Measurements from ENCODE around the gene ANO7. TPM values are rescaled to one million over a fixed set of nuclear protein-coding genes. Genes with fewer than 3 reads are reported as not detected.
A peak's percentile ranks its signal among the peaks of the same experiment; 100 is the strongest.

The ANO7 gene
- not detected for total RNA-seq

- DNase-seq: no peak
These were observed at the start of gene ANO7 for GRCh38 chr2:241188361-241189092. ANO7 (plus strand) TSS chr2:241188677; CDS start chr2:241190064, 1,387 bp downstream.

- no peak for DNase-seq
These were observed 48.7 kb upstream of the ANO7 start for GRCh38 chr2:241139531-241140444.

GRCh38 chr2:241140445-241140840 is 48.0 kb upstream of the ANO7 start:
- no peak for DNase-seq

- DNase-seq: no peak
These were observed 47.2 kb upstream of the ANO7 start for GRCh38 chr2:241141214-241141770.

GRCh38 chr2:241142063-241142462 is 46.4 kb upstream of the ANO7 start:
- DNase-seq: no peak

GRCh38 chr2:241142593-241142992 is 45.9 kb upstream of the ANO7 start:
- DNase-seq: no peak

GRCh38 chr2:241146286-241146685 is 42.2 kb upstream of the ANO7 start:
- no peak for DNase-seq

- no peak for DNase-seq
These were observed 41.1 kb upstream of the ANO7 start for GRCh38 chr2:241147336-241147735.

GRCh38 chr2:241148239-241148638 is 40.2 kb upstream of the ANO7 start:
- no peak for DNase-seq

- DNase-seq: peak; percentile 94
These were observed 39.4 kb upstream of the ANO7 start, which contains the start of gene PASK for GRCh38 chr2:241148891-241149674. PASK (minus strand) TSS chr2:241149472; CDS start chr2:241143032, 6,440 bp downstream.

- no peak for DNase-seq
These were observed 38.9 kb upstream of the ANO7 start for GRCh38 chr2:241149675-241149924.

GRCh38 chr2:241149925-241150659 is 38.4 kb upstream of the ANO7 start, which contains the start of gene PPP1R7:
PPP1R7 (plus strand) TSS chr2:241150467; CDS start chr2:241150496, 29 bp downstream.
- peak; percentile 96 for DNase-seq

GRCh38 chr2:241150660-241151530 is 37.6 kb upstream of the ANO7 start:
- DNase-seq: no peak

- DNase-seq: no peak
These were observed 36.4 kb upstream of the ANO7 start for GRCh38 chr2:241151934-241152660.

- DNase-seq: no peak
These were observed 34.9 kb upstream of the ANO7 start for GRCh38 chr2:241153616-241154015.

- no peak for DNase-seq
These were observed 33.6 kb upstream of the ANO7 start for GRCh38 chr2:241154915-241155314.

- no peak for DNase-seq
These were observed 32.5 kb upstream of the ANO7 start for GRCh38 chr2:241155936-241156335.

GRCh38 chr2:241156971-241157441 is 31.5 kb upstream of the ANO7 start:
- DNase-seq: no peak

GRCh38 chr2:241157841-241158545 is 30.5 kb upstream of the ANO7 start:
- no peak for DNase-seq

GRCh38 chr2:241158546-241158900 is 30.0 kb upstream of the ANO7 start:
- no peak for DNase-seq

Data from effector CD4-positive, alpha-beta T cell (primary cell).